Measurements from ENCODE around the gene KRTAP5-4.
"Not testable (repeated sequence)": the region's sequence is repeated elsewhere in the genome, so short reads cannot be mapped to it uniquely, and the experiment has no call there.

Gene KRTAP5-4

GRCh38 chr11:1651411-1651980 is 29.6 kb upstream of the KRTAP5-4 start:
- Histone ChIP-seq H3K9me3 (ENCODE audit: control insufficient read depth, low read length) (no peaks in the 10 kb centered on the region), H3K36me3 (ENCODE audit: control insufficient read depth, insufficient read depth, low read length) (no peaks in the 10 kb centered on the region), H3K4me1 (ENCODE audit: control insufficient read depth, insufficient read depth, low read length) (no peaks in the 10 kb centered on the region), H3K27me3 (ENCODE audit: control insufficient read depth, insufficient read depth, low read length) (peaks cover 29% of the 10 kb centered on the region), H3K9ac (ENCODE audit: low read length) (no peak overlapping the region), H3K4me3 (ENCODE audit: low read length) (no peak overlapping the region)

GRCh38 chr11:1650918-1651262 is 29.0 kb upstream of the KRTAP5-4 start:
- Histone ChIP-seq H3K4me1 (ENCODE audit: control insufficient read depth, insufficient read depth, low read length) (no peaks in the 10 kb centered on the region), H3K36me3 (ENCODE audit: control insufficient read depth, insufficient read depth, low read length) (no peaks in the 10 kb centered on the region), H3K4me3 (ENCODE audit: low read length) (no peak overlapping the region), H3K27me3 (ENCODE audit: control insufficient read depth, insufficient read depth, low read length) (peaks cover 29% of the 10 kb centered on the region), H3K9me3 (ENCODE audit: control insufficient read depth, low read length) (no peaks in the 10 kb centered on the region), H3K9ac (ENCODE audit: low read length) (no peak overlapping the region)

- no peak overlapping the region for H3K9ac ChIP-seq (ENCODE audit: low read length)
- no peak overlapping the region for H3K4me3 ChIP-seq (ENCODE audit: low read length)
- H3K9me3 ChIP-seq (ENCODE audit: control insufficient read depth, low read length): no peaks in the 10 kb centered on the region
- H3K27me3 ChIP-seq (ENCODE audit: control insufficient read depth, insufficient read depth, low read length): peaks cover 24% of the 10 kb centered on the region
- H3K36me3 ChIP-seq (ENCODE audit: control insufficient read depth, insufficient read depth, low read length): no peaks in the 10 kb centered on the region
- no peaks in the 10 kb centered on the region for H3K4me1 ChIP-seq (ENCODE audit: control insufficient read depth, insufficient read depth, low read length)
These were observed 28.3 kb upstream of the KRTAP5-4 start for GRCh38 chr11:1650034-1650917.

- Histone ChIP-seq H3K9ac (ENCODE audit: low read length) (no peak overlapping the region), H3K9me3 (ENCODE audit: control insufficient read depth, low read length) (no peaks in the 10 kb centered on the region), H3K4me3 (ENCODE audit: low read length) (no peak overlapping the region), H3K27me3 (ENCODE audit: control insufficient read depth, insufficient read depth, low read length) (peaks cover 10% of the 10 kb centered on the region), H3K4me1 (ENCODE audit: control insufficient read depth, insufficient read depth, low read length) (no peaks in the 10 kb centered on the region), H3K36me3 (ENCODE audit: control insufficient read depth, insufficient read depth, low read length) (no peaks in the 10 kb centered on the region)
These were observed 26.9 kb upstream of the KRTAP5-4 start for GRCh38 chr11:1648653-1649420.

- H3K4me1 ChIP-seq (ENCODE audit: control insufficient read depth, insufficient read depth, low read length): no peaks in the 10 kb centered on the region
- H3K4me3 ChIP-seq (ENCODE audit: low read length): no peak overlapping the region
- peaks cover 3% of the 10 kb centered on the region for H3K27me3 ChIP-seq (ENCODE audit: control insufficient read depth, insufficient read depth, low read length)
- H3K36me3 ChIP-seq (ENCODE audit: control insufficient read depth, insufficient read depth, low read length): no peaks in the 10 kb centered on the region
- H3K9ac ChIP-seq (ENCODE audit: low read length): no peak overlapping the region
- H3K9me3 ChIP-seq (ENCODE audit: control insufficient read depth, low read length): no peaks in the 10 kb centered on the region
These were observed 26.1 kb upstream of the KRTAP5-4 start for GRCh38 chr11:1647901-1648652.

GRCh38 chr11:1646540-1646939 is 24.6 kb upstream of the KRTAP5-4 start:
- H3K27me3 ChIP-seq (ENCODE audit: control insufficient read depth, insufficient read depth, low read length); H3K9me3 ChIP-seq (ENCODE audit: control insufficient read depth, low read length); H3K4me1 ChIP-seq (ENCODE audit: control insufficient read depth, insufficient read depth, low read length); H3K9ac ChIP-seq (ENCODE audit: low read length); H3K36me3 ChIP-seq (ENCODE audit: control insufficient read depth, insufficient read depth, low read length); H3K4me3 ChIP-seq (ENCODE audit: low read length): not testable (repeated sequence)

- Histone ChIP-seq H3K4me1 (ENCODE audit: control insufficient read depth, insufficient read depth, low read length) (no peaks in the 10 kb centered on the region), H3K9ac (ENCODE audit: low read length) (no peak overlapping the region), H3K36me3 (ENCODE audit: control insufficient read depth, insufficient read depth, low read length) (no peaks in the 10 kb centered on the region), H3K27me3 (ENCODE audit: control insufficient read depth, insufficient read depth, low read length) (peaks cover 8% of the 10 kb centered on the region), H3K9me3 (ENCODE audit: control insufficient read depth, low read length) (no peaks in the 10 kb centered on the region), H3K4me3 (ENCODE audit: low read length) (no peak overlapping the region)
These were observed 23.5 kb upstream of the KRTAP5-4 start for GRCh38 chr11:1645357-1645821.

GRCh38 chr11:1644601-1645356 is 22.8 kb upstream of the KRTAP5-4 start:
- Histone ChIP-seq H3K4me3 (ENCODE audit: low read length) (no peak overlapping the region), H3K36me3 (ENCODE audit: control insufficient read depth, insufficient read depth, low read length) (no peaks in the 10 kb centered on the region), H3K4me1 (ENCODE audit: control insufficient read depth, insufficient read depth, low read length) (no peaks in the 10 kb centered on the region), H3K9ac (ENCODE audit: low read length) (no peak overlapping the region), H3K27me3 (ENCODE audit: control insufficient read depth, insufficient read depth, low read length) (peaks cover 14% of the 10 kb centered on the region), H3K9me3 (ENCODE audit: control insufficient read depth, low read length) (no peaks in the 10 kb centered on the region)

- no peaks in the 10 kb centered on the region for H3K36me3 ChIP-seq (ENCODE audit: control insufficient read depth, insufficient read depth, low read length)
- H3K4me3 ChIP-seq (ENCODE audit: low read length): no peak overlapping the region
- H3K9ac ChIP-seq (ENCODE audit: low read length): no peak overlapping the region
- peaks cover 11% of the 10 kb centered on the region for H3K4me1 ChIP-seq (ENCODE audit: control insufficient read depth, insufficient read depth, low read length)
- H3K9me3 ChIP-seq (ENCODE audit: control insufficient read depth, low read length): no peaks in the 10 kb centered on the region
- H3K27me3 ChIP-seq (ENCODE audit: control insufficient read depth, insufficient read depth, low read length): peaks cover 22% of the 10 kb centered on the region
These were observed 21.3 kb upstream of the KRTAP5-4 start for GRCh38 chr11:1643146-1643690.

- no peak overlapping the region for H3K9ac ChIP-seq (ENCODE audit: low read length)
- H3K4me1 ChIP-seq (ENCODE audit: control insufficient read depth, insufficient read depth, low read length): peaks cover 11% of the 10 kb centered on the region
- peaks cover 22% of the 10 kb centered on the region for H3K27me3 ChIP-seq (ENCODE audit: control insufficient read depth, insufficient read depth, low read length)
- no peak overlapping the region for H3K4me3 ChIP-seq (ENCODE audit: low read length)
- no peaks in the 10 kb centered on the region for H3K36me3 ChIP-seq (ENCODE audit: control insufficient read depth, insufficient read depth, low read length)
- H3K9me3 ChIP-seq (ENCODE audit: control insufficient read depth, low read length): no peaks in the 10 kb centered on the region
These were observed 20.6 kb upstream of the KRTAP5-4 start for GRCh38 chr11:1642288-1643145.

Measured in mucosa of stomach (tissue), 1 donor.